Activated CD4-positive, alpha-beta T cell treated with anti-CD3 and anti-CD28 coated beads, Interleukin-2, amount 50 U/mL, for 24 hours (primary cell): ENCODE results near the gene CD28.
A peak's percentile ranks its signal among the peaks of the same experiment; 100 is the strongest.
"Not testable (repeated sequence)": the region's sequence is repeated elsewhere in the genome, so short reads cannot be mapped to it uniquely, and the experiment has no call there.

ENCODE experiments used
- DNase-seq, 2 donors: peaks; one replicate each; pipeline ENCODE4 v3.0.0-alpha.2; 2020; ENCODE audit warnings: low read depth in 1 of 2, low spot score in 1 of 2

CD28 gene

DNA sequence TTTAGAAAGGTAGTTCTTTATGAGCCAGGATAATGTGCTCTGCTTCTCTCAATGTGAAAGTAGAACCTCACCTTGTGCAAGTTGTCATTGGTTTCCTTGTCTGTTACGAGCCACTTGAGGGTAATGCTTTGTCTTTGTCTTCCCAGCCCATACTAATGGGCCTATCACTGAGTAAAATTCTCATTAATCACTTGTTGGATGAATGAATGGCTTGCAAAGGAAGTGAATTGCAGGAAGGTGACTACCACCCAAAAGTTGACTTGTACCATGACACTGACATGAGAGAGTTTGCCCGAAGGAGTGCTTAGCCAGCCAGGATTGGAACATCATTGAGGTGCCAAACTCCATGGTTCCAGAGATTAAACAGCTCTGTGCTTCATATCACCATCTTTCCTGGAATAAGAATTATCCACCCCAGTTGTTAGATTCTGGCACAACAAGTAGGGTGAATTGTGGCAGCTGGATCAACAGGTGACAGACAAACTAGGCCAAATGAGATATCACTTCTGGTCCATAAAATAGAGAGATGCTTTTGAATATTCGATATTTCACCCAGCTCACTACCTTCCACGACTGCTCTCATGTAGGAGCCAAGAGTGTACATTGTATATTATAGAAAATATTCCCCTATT is 20.5 kb upstream of the CD28 start:
- DNase-seq = no peak

DNA sequence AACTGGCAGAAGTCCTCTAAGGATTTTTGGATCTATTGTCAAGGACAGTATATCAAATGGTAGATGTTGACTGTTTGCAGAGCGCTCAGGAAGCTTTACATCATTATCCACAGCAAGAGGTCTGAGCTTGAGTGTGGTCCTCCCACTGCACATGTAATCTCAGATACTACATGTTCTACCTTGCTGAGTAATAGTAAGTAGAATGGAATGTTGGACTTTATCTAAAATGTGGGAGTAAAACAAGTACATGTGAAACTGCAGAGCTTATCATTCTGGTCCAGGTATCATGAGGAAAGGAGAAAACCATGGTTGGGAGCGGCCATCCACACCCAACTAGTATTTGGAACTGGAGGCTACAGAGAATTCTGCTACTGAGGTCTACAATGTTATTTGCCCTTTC is 19.3 kb upstream of the CD28 start:
- DNase-seq = no peak

DNA sequence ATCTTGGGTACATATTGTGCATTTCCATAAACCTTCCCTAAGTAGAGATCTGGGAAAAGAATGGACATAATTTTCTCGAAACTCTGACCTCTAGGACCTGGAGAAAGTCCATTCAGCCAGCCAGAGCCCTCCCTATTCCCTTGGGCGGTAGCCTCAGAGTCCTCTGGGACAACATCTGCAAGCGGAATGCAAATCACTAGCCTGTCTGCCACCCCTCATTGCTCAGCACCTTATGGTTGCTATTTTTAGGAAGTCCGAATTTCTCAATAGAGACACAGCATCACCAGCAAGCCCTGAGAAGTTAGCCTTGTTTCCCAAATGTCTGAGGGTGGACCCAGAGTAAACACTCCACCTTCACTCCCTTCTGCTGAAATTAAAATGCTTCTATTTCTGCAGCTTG is 17.6 kb upstream of the CD28 start:
- DNase-seq = no peak

- DNase-seq = no peak
Observed at GRCh38 chr2:203689426-203690116, 16.9 kb upstream of the CD28 start.

GRCh38 chr2:203690117-203690431 is 16.4 kb upstream of the CD28 start:
- no peak for DNase-seq

GRCh38 chr2:203690441-203691047 is 15.9 kb upstream of the CD28 start:
- DNase-seq = no peak

DNA sequence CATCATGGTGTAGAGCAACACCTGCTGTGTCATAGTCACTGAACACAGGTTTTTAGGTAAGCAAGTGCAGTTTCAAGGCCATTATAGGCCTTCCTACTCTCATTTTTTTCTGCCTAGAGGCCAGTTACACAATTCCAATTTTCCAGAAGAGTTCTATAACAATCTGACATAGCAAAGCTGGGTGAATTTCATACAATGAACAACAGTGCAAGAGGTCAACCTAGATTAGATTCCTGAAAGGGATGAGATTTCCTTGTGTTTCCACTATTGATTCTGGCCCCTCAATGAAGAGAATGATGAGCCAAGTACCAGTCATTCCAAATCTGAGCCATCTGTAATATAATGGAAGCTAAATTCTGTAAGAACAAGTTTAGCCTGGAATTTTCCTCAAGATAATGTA is 15.3 kb upstream of the CD28 start:
- no peak for DNase-seq

GRCh38 chr2:203692031-203692710 is 14.3 kb upstream of the CD28 start:
- DNase-seq = no peak

DNA sequence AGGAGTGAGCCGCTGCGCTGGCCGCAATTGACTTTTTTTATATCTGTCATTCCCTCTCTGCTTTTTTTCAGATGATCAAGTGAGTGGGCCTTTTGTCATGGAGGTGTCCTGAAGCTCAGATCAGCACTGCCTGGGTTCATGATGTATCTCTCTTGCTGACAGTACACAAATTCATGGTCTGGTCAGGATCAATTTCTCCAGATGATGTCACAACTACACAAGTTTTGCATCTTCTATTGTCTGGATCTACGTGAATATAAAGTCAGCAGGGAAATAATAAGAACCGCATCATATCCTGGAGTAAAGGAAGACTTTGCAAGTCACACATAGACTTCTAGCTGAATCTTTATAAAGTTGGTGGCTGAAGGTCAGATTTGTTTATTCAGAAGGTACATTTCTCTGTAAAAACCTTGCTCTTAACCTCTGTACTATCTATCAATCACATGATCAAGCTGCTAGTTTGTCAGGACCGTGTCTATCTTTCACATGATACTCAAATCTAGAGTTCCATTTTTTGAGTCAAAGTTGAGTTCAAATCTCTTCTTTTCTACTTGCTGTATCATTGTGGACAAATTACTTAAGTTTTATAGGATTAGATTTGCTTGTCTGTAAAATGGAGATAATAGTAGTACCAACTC is 13.1 kb upstream of the CD28 start:
- DNase-seq = no peak

DNA sequence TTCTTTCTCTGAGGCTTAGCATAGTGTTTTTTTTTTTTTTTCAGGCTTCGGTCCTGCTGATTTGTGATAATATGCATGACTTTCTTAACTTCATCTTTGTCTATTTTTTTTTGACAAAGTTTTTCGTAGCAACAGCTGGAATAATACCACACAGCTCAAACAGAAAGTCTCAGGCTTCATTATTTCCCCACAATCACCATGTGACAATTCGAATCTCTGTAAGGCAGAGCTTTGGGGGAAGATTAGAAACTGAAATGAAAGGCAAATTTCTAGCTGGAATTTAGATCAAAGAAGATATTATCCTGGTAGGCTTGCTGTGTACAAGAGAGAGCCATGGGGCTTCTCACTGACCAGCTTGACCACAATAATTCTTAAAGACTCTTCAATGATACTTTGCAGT is 12.2 kb upstream of the CD28 start:
- no peak for DNase-seq

DNA sequence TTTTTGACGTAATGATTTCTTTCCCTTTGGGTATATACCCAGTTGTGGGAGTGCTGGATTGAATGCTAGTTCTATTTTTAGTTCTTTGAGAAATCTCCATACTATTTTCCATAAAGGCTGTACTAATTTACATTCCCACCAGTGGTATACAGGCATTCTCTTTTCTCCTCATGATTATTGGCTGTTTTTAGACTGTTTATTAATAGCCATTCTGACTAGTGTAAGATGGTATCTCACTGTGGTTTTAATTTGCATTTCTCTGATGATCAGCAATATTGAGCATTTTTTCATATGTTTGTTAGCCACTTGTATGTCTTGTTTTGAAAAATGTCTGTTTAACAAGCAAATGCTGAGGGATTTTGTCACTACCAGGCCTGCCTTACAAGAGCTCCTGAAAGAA is 9.2 kb upstream of the CD28 start:
- no peak for DNase-seq

DNA sequence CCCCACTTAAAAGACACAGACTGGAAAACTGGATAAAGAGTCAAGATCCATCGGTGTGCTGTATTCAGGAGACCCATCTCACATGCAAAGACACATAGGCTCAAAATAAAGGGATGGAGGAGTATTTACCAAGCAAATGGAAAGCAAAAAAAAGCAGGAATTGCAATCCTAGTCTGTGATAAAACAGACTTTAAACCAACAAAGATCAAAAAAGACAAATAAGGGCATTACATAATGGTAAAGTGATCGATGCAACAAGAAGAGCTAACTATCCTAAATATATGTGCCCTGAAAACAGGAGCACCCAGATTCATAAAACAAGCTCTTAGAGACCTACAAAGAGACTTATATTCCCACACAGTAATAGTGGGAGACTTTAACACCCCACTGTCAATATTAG is 8.7 kb upstream of the CD28 start:
- DNase-seq = not testable (repeated sequence)

DNA sequence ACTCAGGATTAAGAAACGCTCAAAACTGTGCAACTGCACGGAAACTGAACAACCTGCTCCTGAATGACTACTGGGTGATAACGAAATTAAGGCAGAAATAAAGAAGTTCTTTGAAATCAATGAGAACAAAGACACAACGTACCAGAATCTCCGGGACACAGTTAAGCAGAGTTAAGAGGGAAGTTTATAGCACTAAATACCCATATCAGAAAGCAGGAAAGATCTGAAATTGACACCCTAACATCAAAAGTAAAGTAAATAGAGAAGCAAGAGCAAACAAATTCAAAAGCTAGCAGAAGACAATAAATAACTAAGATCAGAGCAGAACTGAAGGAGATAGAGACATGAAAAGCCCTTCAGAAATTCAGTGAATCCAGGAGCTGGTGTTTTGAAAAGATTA is 8.0 kb upstream of the CD28 start:
- not testable (repeated sequence) for DNase-seq

GRCh38 chr2:203704430-203704829 is 2.0 kb upstream of the CD28 start:
- DNase-seq = no peak

DNA sequence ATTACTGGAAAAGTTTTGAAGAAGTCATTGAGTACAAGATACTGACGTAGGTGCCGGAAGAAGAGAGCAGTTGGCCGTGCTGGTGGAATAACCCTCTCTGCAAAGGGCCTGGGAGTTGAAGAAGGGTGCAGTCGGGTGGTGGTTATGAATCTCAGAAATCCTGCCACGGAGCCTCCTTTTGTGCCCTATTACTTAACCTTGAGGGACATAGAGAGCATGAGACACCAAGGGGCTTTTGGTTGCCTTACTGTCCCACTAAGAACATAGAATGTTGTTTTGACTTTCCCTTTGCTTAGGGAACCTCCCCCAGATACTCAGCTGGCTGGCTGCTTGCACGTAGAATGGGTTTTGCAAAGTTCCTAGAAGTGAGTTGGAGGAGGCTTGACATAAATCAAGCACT is 1.3 kb upstream of the CD28 start:
- peak in 1 of 2 donors; percentile 42 for DNase-seq

DNA sequence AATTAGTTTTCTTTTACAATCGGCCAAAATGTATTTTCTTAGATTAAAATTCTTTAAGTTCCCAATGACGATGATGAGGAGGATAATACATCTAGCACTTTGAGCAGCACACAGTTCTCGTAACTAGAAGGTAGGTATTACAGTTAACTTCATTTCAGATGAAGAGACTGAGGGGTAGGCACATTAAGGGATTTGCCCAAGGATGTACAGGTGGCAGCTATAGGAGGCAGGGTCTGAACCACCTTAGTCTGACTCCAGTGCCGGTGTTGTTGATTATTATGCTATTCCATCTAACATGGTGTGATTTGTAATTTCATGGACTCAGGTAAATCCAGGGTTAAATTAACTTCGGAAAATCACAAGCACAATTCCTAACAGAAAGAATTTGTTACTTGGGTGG is 1.1 kb downstream of the CD28 start:
- no peak for DNase-seq

- no peak for DNase-seq
Observed at GRCh38 chr2:203708846-203709396, 2.5 kb downstream of the CD28 start.

DNA sequence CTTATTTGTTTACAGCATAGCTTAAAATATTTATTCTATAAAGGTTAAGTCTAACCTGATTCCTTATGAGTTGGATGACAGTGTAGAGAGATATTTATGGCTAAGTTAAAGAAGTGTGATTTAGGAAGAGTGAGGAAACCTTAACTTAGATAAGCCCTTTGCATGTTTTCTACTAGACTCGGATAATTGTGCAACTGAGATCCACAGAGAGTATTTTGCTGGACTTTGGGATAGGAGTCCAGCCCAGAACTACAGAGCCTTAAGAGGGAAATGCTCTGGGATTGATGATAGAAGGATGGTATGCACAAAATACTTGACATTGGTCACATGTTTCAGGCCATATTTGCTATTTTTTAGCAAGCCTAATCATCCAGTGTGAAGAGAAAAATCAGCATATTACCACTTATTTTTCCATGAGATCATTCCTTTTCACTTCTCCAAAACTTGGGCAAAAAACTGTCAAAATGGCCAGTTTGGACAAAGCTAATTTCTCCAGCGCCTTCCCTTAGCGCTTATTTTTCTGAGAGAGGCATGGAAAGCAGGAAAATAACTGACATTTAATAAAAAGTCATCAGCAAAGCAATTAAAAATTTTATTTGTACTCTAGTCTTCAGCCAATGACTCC is 3.1 kb downstream of the CD28 start:
- DNase-seq = no peak

DNA sequence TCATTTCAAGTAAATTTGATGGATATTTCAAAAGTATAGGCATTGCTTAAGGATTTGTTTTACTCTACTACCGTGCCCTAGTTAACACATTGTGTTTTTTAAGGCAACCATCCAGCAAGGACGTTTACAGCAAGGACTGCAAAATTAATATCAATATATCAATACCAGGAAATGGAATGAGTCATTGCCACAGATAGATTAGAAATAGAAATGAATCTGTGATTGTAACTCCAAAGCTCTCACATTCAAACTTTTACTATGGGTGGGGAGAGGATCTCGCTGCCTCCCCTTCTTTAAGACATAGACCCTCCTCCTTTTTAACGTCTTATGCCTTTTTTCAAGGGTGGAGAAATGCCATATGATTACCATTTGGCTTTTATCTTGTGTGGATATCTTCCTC is 3.8 kb downstream of the CD28 start:
- DNase-seq = no peak

DNA sequence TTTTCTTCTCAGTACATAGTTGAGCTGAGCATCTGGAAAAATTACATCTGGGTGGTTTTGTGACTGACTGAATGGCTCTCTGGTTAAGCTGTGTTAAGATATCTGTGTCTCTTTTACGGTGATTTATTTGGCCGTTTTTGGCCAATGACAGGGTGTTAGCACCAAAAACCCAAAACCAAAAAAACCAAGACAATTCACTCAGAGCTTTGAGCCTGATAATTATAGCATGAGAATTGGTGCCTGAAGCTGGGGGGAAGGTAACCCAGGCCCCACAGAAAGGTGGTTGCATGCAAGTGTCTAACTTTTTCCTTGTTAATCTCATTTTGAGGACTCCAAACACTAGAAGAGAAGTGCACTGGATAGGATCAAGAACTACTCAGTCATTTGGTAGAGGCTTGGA is 4.5 kb downstream of the CD28 start:
- no peak for DNase-seq

- DNase-seq = no peak
Observed at GRCh38 chr2:203711399-203711798, 5.0 kb downstream of the CD28 start.
